ENCODE measurements around the gene IPP. TPM values are rescaled to one million over a fixed set of nuclear protein-coding genes. Genes with fewer than 3 reads are reported as not detected.

Gene IPP
- total RNA-seq, 1 experiment from 2014 or later: 11.6 TPM

GRCh38 chr1:45792744-45793143 is 42.3 kb upstream of the IPP start:
- H3K27ac Mint-ChIP-seq (ENCODE audit: low read depth, unreplicated experiment): no peak overlapping the region
- no TSS peak for BruUV-seq (replicated peaks)

DNA sequence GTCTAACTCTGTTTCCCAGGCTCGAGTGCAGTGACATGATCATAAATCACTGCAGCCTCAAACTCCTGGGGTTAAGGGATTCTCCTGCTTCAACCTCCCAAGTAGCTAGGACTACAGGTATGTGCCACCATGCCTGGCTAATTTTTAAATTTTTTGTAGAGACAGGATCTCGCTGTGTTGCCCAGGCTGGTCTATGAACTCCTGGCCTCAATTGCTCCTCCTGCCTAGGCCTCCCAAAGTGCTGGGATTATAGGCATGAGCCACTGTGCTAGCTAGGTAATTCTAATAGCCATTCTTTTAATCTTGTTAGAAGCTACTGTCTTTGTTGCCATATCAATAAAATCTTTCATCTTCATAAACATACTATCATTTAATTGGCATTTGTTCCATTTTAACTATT is 39.1 kb upstream of the IPP start:
- H3K4me1 Mint-ChIP-seq (ENCODE audit: insufficient read depth, unreplicated experiment): no peaks in the 10 kb centered on the region
- POLR2A ChIA-PET: no interaction called here
- BruUV-seq (replicated peaks): no TSS peak
- CTCF ChIA-PET: no interaction called here
- no peak overlapping the region for H3K4me3 Mint-ChIP-seq (ENCODE audit: unreplicated experiment)
- TF ChIP-seq, protein P1, sequence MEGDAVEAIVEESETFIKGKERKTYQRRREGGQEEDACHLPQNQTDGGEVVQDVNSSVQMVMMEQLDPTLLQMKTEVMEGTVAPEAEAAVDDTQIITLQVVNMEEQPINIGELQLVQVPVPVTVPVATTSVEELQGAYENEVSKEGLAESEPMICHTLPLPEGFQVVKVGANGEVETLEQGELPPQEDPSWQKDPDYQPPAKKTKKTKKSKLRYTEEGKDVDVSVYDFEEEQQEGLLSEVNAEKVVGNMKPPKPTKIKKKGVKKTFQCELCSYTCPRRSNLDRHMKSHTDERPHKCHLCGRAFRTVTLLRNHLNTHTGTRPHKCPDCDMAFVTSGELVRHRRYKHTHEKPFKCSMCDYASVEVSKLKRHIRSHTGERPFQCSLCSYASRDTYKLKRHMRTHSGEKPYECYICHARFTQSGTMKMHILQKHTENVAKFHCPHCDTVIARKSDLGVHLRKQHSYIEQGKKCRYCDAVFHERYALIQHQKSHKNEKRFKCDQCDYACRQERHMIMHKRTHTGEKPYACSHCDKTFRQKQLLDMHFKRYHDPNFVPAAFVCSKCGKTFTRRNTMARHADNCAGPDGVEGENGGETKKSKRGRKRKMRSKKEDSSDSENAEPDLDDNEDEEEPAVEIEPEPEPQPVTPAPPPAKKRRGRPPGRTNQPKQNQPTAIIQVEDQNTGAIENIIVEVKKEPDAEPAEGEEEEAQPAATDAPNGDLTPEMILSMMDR (IDR thresholded peaks at IDR 0.05; ENCODE audit: unreplicated experiment): no peak
- intact Hi-C loops (cut with micrococcal nuclease): no loop called here
- no peak overlapping the region for H3K27ac Mint-ChIP-seq (ENCODE audit: low read depth, unreplicated experiment)
- no peaks in the 10 kb centered on the region for H3K36me3 Mint-ChIP-seq (ENCODE audit: insufficient read depth, unreplicated experiment)
- H3K27me3 Mint-ChIP-seq (ENCODE audit: insufficient read depth, unreplicated experiment): no peaks in the 10 kb centered on the region
- H3K9me3 Mint-ChIP-seq (ENCODE audit: unreplicated experiment): no peaks in the 10 kb centered on the region
- no peak for DNase-seq (ENCODE audit: unreplicated experiment)

More at GRCh38 chr1:45792744-45793143, 42.3 kb upstream of the IPP start:
- H3K27me3 Mint-ChIP-seq (ENCODE audit: insufficient read depth, unreplicated experiment): no peaks in the 10 kb centered on the region
- ChIA-PET POLR2A (no interaction called here), CTCF (interaction anchor here (0.6 kb wide), 1 partner anchor 374 kb away, joined by 3 read pairs; no protein-coding TSS in a partner anchor)
- no peaks in the 10 kb centered on the region for H3K9me3 Mint-ChIP-seq (ENCODE audit: unreplicated experiment)
- intact Hi-C loops (cut with micrococcal nuclease): no loop called here
- DNase-seq (ENCODE audit: unreplicated experiment): no peak
- TF ChIP-seq, protein P1 (IDR thresholded peaks at IDR 0.05; ENCODE audit: unreplicated experiment): no peak
- no peaks in the 10 kb centered on the region for H3K36me3 Mint-ChIP-seq (ENCODE audit: insufficient read depth, unreplicated experiment)
- H3K4me3 Mint-ChIP-seq (ENCODE audit: unreplicated experiment): no peak overlapping the region
- H3K4me1 Mint-ChIP-seq (ENCODE audit: insufficient read depth, unreplicated experiment): no peaks in the 10 kb centered on the region

GRCh38 chr1:45787905-45788304 is 37.5 kb upstream of the IPP start:
- no peak overlapping the region for H3K27ac Mint-ChIP-seq (ENCODE audit: low read depth, unreplicated experiment)
- TF ChIP-seq, protein P1 (IDR thresholded peaks at IDR 0.05; ENCODE audit: unreplicated experiment): no peak
- ChIA-PET POLR2A (no interaction called here), CTCF (no interaction called here)
- H3K9me3 Mint-ChIP-seq (ENCODE audit: unreplicated experiment): no peaks in the 10 kb centered on the region
- no TSS peak for BruUV-seq (replicated peaks)
- H3K4me3 Mint-ChIP-seq (ENCODE audit: unreplicated experiment): no peak overlapping the region
- H3K4me1 Mint-ChIP-seq (ENCODE audit: insufficient read depth, unreplicated experiment): no peaks in the 10 kb centered on the region
- H3K36me3 Mint-ChIP-seq (ENCODE audit: insufficient read depth, unreplicated experiment): no peaks in the 10 kb centered on the region
- H3K27me3 Mint-ChIP-seq (ENCODE audit: insufficient read depth, unreplicated experiment): no peaks in the 10 kb centered on the region
- DNase-seq (ENCODE audit: unreplicated experiment): no peak
- intact Hi-C loops (cut with micrococcal nuclease): no loop called here

GRCh38 chr1:45785583-45785982 is 35.1 kb upstream of the IPP start:
- peaks cover 11% of the 10 kb centered on the region for H3K27me3 Mint-ChIP-seq (ENCODE audit: insufficient read depth, unreplicated experiment)
- no peaks in the 10 kb centered on the region for H3K4me1 Mint-ChIP-seq (ENCODE audit: insufficient read depth, unreplicated experiment)
- no peaks in the 10 kb centered on the region for H3K36me3 Mint-ChIP-seq (ENCODE audit: insufficient read depth, unreplicated experiment)
- H3K4me3 Mint-ChIP-seq (ENCODE audit: unreplicated experiment): no peak overlapping the region
- intact Hi-C loops (cut with micrococcal nuclease): no loop called here
- TF ChIP-seq, protein P1 (IDR thresholded peaks at IDR 0.05; ENCODE audit: unreplicated experiment): no peak
- H3K27ac Mint-ChIP-seq (ENCODE audit: low read depth, unreplicated experiment): no peak overlapping the region
- DNase-seq (ENCODE audit: unreplicated experiment): no peak
- H3K9me3 Mint-ChIP-seq (ENCODE audit: unreplicated experiment): no peaks in the 10 kb centered on the region
- ChIA-PET CTCF (no interaction called here), POLR2A (no interaction called here)
- BruUV-seq (replicated peaks): no TSS peak
